Muscle layer of colon (tissue), 2 donors: ENCODE measurements around the gene SREBF2.

ENCODE experiments used
- H3K27ac ChIP-seq: one replicate; pipeline ENCODE4 v1.7.0; 2013; ENCODE audit warnings: low read depth, mild to moderate bottlenecking, low read length, moderate library complexity
- H3K27me3 ChIP-seq, 2 donors: one replicate each; pipeline ENCODE4 v1.7.0; 2013; ENCODE audit warnings: low read length in 2 of 2, mild to moderate bottlenecking in 2 of 2; ENCODE audit not compliant: insufficient read depth in 2 of 2, control insufficient read depth in 1 of 2
- H3K36me3 ChIP-seq: one replicate; pipeline ENCODE4 v1.7.0; 2013; ENCODE audit warnings: mild to moderate bottlenecking, low read length; ENCODE audit not compliant: insufficient read depth
- H3K4me1 ChIP-seq: one replicate; pipeline ENCODE4 v1.7.0; 2013; ENCODE audit warnings: mild to moderate bottlenecking, low read length; ENCODE audit not compliant: insufficient read depth
- H3K4me3 ChIP-seq, 2 donors: one replicate each; pipeline ENCODE4 v1.7.0; 2013; ENCODE audit warnings: low read length in 2 of 2, low read depth in 1 of 2, mild to moderate bottlenecking in 1 of 2, moderate library complexity in 1 of 2
- H3K9ac ChIP-seq: one replicate; pipeline ENCODE4 v1.7.0; 2013; ENCODE audit warnings: low read length
- H3K9me3 ChIP-seq: one replicate; pipeline ENCODE4 v1.7.0; 2013; ENCODE audit warnings: mild to moderate bottlenecking, low read length
- donor health status: abdominal sarcoma.
- donor health status: Adenocarcinoma of cecum.

The SREBF2 gene

GRCh38 chr22:41906822-41907221 is 73.9 kb downstream of the SREBF2 start:
- H3K4me3 ChIP-seq: no peak overlapping the region
- H3K36me3 ChIP-seq: peaks cover 14% of the 10 kb centered on the region
- H3K9ac ChIP-seq: no peak overlapping the region
- H3K4me1 ChIP-seq: peaks cover 8% of the 10 kb centered on the region
- H3K27me3 ChIP-seq: peaks cover 9 to 27% of the 10 kb centered on the region in 2 donors
- H3K9me3 ChIP-seq: no peaks in the 10 kb centered on the region
- H3K27ac ChIP-seq: no peak overlapping the region

GRCh38 chr22:41907436-41908401 is 74.8 kb downstream of the SREBF2 start:
- H3K36me3 ChIP-seq: peaks cover 14% of the 10 kb centered on the region
- peaks cover 18 to 36% of the 10 kb centered on the region in 2 donors for H3K27me3 ChIP-seq
- no peak overlapping the region for H3K27ac ChIP-seq
- peaks cover 8% of the 10 kb centered on the region for H3K4me1 ChIP-seq
- H3K9ac ChIP-seq: no peak overlapping the region
- no peak overlapping the region for H3K4me3 ChIP-seq
- no peaks in the 10 kb centered on the region for H3K9me3 ChIP-seq

- Histone ChIP-seq H3K4me3 (no peak overlapping the region), H3K4me1 (peaks cover 8% of the 10 kb centered on the region), H3K27ac (no peak overlapping the region), H3K27me3 (peaks cover 26 to 45% of the 10 kb centered on the region in 2 donors), H3K9me3 (no peaks in the 10 kb centered on the region), H3K36me3 (peaks cover 14% of the 10 kb centered on the region), H3K9ac (no peak overlapping the region)
Observed at GRCh38 chr22:41908411-41909309, 75.8 kb downstream of the SREBF2 start.

GRCh38 chr22:41909310-41910049 is 76.6 kb downstream of the SREBF2 start:
- Histone ChIP-seq H3K9ac (no peak overlapping the region), H3K4me3 (no peak overlapping the region), H3K9me3 (no peaks in the 10 kb centered on the region), H3K4me1 (peaks cover 8% of the 10 kb centered on the region), H3K36me3 (peaks cover 8% of the 10 kb centered on the region), H3K27me3 (peaks cover 26 to 50% of the 10 kb centered on the region in 2 donors), H3K27ac (no peak overlapping the region)

GRCh38 chr22:41910050-41911000 is 77.4 kb downstream of the SREBF2 start:
- Histone ChIP-seq H3K4me3 (peak overlapping the region; percentile 35 to 38), H3K27me3 (peaks cover 30 to 54% of the 10 kb centered on the region in 2 donors), H3K9ac (no peak overlapping the region)

GRCh38 chr22:41911001-41911611 is 78.2 kb downstream of the SREBF2 start:
- no peak overlapping the region for H3K27ac ChIP-seq
- H3K27me3 ChIP-seq: peaks cover 38 to 62% of the 10 kb centered on the region in 2 donors
- no peaks in the 10 kb centered on the region for H3K36me3 ChIP-seq
- H3K4me3 ChIP-seq: peak overlapping the region in 1 of 2 donors; percentile 35
- no peaks in the 10 kb centered on the region for H3K9me3 ChIP-seq
- peaks cover 8% of the 10 kb centered on the region for H3K4me1 ChIP-seq
- no peak overlapping the region for H3K9ac ChIP-seq

More at GRCh38 chr22:41910050-41911000, 77.4 kb downstream of the SREBF2 start:
- no peaks in the 10 kb centered on the region for H3K9me3 ChIP-seq
- peaks cover under 1% of the 10 kb centered on the region for H3K36me3 ChIP-seq
- no peak overlapping the region for H3K27ac ChIP-seq
- H3K4me1 ChIP-seq: peaks cover 8% of the 10 kb centered on the region

- H3K4me1 ChIP-seq: peaks cover 8% of the 10 kb centered on the region
- H3K36me3 ChIP-seq: no peaks in the 10 kb centered on the region
- H3K9me3 ChIP-seq: no peaks in the 10 kb centered on the region
- H3K9ac ChIP-seq: no peak overlapping the region
- no peak overlapping the region for H3K4me3 ChIP-seq
- H3K27me3 ChIP-seq: peaks cover 51 to 74% of the 10 kb centered on the region in 2 donors
- no peak overlapping the region for H3K27ac ChIP-seq
Observed at GRCh38 chr22:41912338-41913039, 79.6 kb downstream of the SREBF2 start.

- Histone ChIP-seq H3K9ac (no peak overlapping the region), H3K4me3 (no peak overlapping the region), H3K27me3 (peaks cover 51 to 81% of the 10 kb centered on the region in 2 donors), H3K9me3 (no peaks in the 10 kb centered on the region), H3K36me3 (no peaks in the 10 kb centered on the region), H3K27ac (no peak overlapping the region), H3K4me1 (peaks cover 8% of the 10 kb centered on the region)
Observed at GRCh38 chr22:41913040-41913719, 80.3 kb downstream of the SREBF2 start.

- Histone ChIP-seq H3K27me3 (peaks cover 51 to 89% of the 10 kb centered on the region in 2 donors), H3K9ac (no peak overlapping the region), H3K27ac (no peak overlapping the region), H3K4me3 (no peak overlapping the region), H3K4me1 (peaks cover 9% of the 10 kb centered on the region), H3K9me3 (no peaks in the 10 kb centered on the region), H3K36me3 (no peaks in the 10 kb centered on the region)
Observed at GRCh38 chr22:41913842-41914534, 81.1 kb downstream of the SREBF2 start.
